ACC112 (cell line): ENCODE measurements around the gene ZNF17.

Source experiments
- H2AFZ ChIP-seq: fragments of 200-600 bp; sonication (generic); one replicate; pipeline ENCODE4 v1.6.0; 2017; ENCODE audit warnings: antibody characterized with exemption, low read length; ENCODE audit not compliant: unreplicated experiment
- H3K27ac ChIP-seq: fragments of 200-600 bp; sonication (generic); 2 replicates; pipeline ENCODE4 v1.5.1; 2014; ENCODE audit warnings: low read depth, mild to moderate bottlenecking, antibody characterized with exemption, low read length, moderate library complexity
- H3K27me3 ChIP-seq: fragments of 200-600 bp; sonication (generic); 2 replicates; pipeline ENCODE4 v1.6.1; 2014; ENCODE audit warnings: mild to moderate bottlenecking, antibody characterized with exemption, low read length, moderate library complexity, mixed read lengths; ENCODE audit not compliant: insufficient read depth
- H3K36me3 ChIP-seq: fragments of 200-600 bp; sonication (generic); 2 replicates; pipeline ENCODE4 v1.6.1; 2016; ENCODE audit warnings: mild to moderate bottlenecking, antibody characterized with exemption, low read length, moderate library complexity, mixed read lengths; ENCODE audit not compliant: insufficient read depth
- H3K4me1 ChIP-seq: fragments of 200-600 bp; sonication (generic); one replicate; pipeline ENCODE4 v1.6.1; 2016; ENCODE audit warnings: low read length, mixed read lengths; ENCODE audit not compliant: insufficient read depth, unreplicated experiment, control insufficient read depth
- H3K4me3 ChIP-seq: fragments of 200-600 bp; sonication (generic); 2 replicates; pipeline ENCODE4 v1.5.1; 2014; ENCODE audit warnings: mild to moderate bottlenecking, low read depth, low read length
- H3K79me2 ChIP-seq: fragments of 200-600 bp; sonication (generic); one replicate; pipeline ENCODE4 v1.6.0; 2016; ENCODE audit warnings: low read length; ENCODE audit not compliant: control insufficient read depth, unreplicated experiment, insufficient read depth

ZNF17 gene

DNA sequence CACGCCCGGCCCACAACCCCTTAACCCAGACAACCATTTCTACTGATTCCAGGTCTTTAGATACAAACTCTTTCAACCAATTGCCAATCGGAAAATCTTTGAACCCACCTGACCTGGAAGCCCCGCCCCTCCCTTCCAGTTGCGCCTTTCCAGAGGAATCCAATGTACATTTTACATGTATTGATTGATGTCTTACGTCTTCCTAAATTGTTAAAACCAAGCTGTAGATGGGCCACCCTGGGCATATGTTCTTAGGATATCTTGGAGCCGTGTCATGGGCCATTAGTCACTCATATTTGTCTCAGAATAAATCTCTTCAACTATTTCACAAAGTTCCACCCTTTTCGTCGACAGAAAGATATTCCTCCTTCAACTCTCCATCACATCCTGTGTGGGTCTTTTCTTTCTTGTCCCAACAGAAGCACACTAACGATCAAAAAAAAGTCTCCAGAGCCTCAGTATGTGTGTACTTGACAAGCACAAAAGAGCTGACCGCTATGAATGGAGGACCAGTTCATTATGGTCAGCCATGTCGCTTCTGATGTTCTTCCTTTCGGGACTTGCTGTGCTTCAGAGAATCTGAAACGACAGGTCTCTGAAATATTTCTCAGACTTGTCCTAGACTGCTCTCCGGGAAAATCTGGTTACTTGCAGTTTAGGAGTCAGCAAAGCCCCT, 23.6 kb downstream of the ZNF17 start:
- Histone ChIP-seq H3K27ac (no peak overlapping the region), H3K27me3 (no peaks in the 10 kb centered on the region), H3K36me3 (no peaks in the 10 kb centered on the region), H3K4me1 (peaks cover 3% of the 10 kb centered on the region), H3K79me2 (peaks cover 13% of the 10 kb centered on the region), H2AFZ (peak overlapping the region; percentile 96), H3K4me3 (peak overlapping the region; percentile 96)

- H3K27me3 ChIP-seq, result no peaks in the 10 kb centered on the region
- no peak within 1 kb of the TSS for H3K27ac ChIP-seq
- H3K79me2 ChIP-seq, result peaks cover 18% of the 10 kb centered on the region
- peak within 1 kb of the TSS; percentile 96 for H3K4me3 ChIP-seq
- peaks cover 3% of the 10 kb centered on the region for H3K4me1 ChIP-seq
- H2AFZ ChIP-seq, result peak within 1 kb of the TSS; percentile 96
- H3K36me3 ChIP-seq, result no peaks in the 10 kb centered on the region
These were observed 24.4 kb downstream of the ZNF17 start, which contains the start of gene ZNF749 for GRCh38 chr19:57435062-57435978. ZNF749 (plus strand) TSS chr19:57435325; CDS start chr19:57435579, 254 bp downstream.

DNA sequence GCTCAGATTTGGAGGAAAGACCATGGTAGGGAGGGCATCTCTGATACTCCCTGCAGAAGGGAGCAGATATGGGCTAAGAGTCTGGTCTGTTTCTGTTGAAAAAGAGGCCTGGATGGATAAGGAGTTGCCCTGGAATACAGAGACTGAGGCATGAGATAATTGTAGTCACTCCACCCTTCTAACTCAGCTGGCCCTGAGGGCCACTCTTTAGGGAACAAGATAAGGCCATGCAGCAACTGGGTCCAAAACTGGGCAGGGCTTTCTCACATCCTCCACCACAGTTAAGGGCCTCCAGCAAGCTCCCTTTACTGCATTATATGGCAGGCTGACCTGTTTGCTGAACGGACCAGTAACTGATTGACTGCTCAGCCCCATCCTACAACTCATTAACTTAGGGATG, 25.5 kb downstream of the ZNF17 start:
- H3K27ac ChIP-seq, result no peak overlapping the region

DNA sequence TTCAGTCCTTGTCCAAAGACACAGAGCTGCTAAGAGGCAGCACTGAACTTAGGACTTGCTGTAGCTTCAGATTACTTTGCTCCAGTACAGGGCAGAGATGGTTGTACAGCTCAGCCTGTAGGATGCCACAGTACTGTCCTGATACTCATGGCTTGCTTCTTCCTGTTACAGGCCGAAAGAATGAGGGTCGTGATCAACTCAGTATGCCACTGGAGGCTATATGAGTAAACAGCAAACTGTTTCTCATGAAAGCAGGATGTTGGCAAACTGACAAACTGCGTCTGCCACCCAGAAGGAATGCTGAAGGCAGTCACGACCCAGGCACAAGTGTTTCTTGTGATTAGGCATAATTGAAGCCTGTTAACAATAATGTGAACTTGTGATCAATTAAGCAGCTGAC, 27.0 kb downstream of the ZNF17 start:
- H2AFZ ChIP-seq, result no peak overlapping the region
- peaks cover 3% of the 10 kb centered on the region for H3K4me1 ChIP-seq
- H3K4me3 ChIP-seq, result no peak overlapping the region
- peaks cover 2% of the 10 kb centered on the region for H3K36me3 ChIP-seq
- peaks cover 20% of the 10 kb centered on the region for H3K79me2 ChIP-seq
- H3K27me3 ChIP-seq, result no peaks in the 10 kb centered on the region
- H3K27ac ChIP-seq, result no peak overlapping the region

More for the DNA sequence above, 25.5 kb downstream of the ZNF17 start:
- peaks cover 3% of the 10 kb centered on the region for H3K4me1 ChIP-seq
- no peak overlapping the region for H2AFZ ChIP-seq
- no peaks in the 10 kb centered on the region for H3K36me3 ChIP-seq
- H3K27me3 ChIP-seq, result no peaks in the 10 kb centered on the region
- peak overlapping the region; percentile 96 for H3K4me3 ChIP-seq
- H3K79me2 ChIP-seq, result peaks cover 20% of the 10 kb centered on the region

DNA sequence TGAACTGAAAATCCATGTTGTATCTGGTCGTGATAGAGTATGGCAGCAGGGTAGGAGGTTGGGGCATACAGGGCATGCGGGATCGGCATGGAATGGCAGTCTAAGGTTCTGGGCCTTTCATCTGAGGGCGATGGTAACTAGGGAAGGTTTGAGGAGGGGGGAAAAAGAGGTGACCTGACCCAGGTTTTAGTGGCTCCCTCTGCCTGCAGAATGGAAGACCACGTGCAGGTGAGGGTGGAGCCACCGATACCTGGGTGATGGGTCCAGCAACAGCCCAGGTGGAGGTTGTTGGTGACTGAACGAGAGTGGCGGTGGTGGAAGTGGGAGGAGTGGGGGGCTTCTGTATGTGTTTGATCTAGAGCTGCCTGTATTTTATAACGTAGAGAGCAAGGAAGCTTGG, 28.0 kb downstream of the ZNF17 start:
- Histone ChIP-seq H3K27me3 (no peaks in the 10 kb centered on the region), H3K36me3 (peaks cover 12% of the 10 kb centered on the region), H3K4me1 (peaks cover 3% of the 10 kb centered on the region), H3K79me2 (peaks cover 20% of the 10 kb centered on the region), H3K27ac (no peak overlapping the region), H3K4me3 (no peak overlapping the region), H2AFZ (no peak overlapping the region)

- H3K27ac ChIP-seq, result no peak overlapping the region
- no peaks in the 10 kb centered on the region for H3K27me3 ChIP-seq
- H2AFZ ChIP-seq, result no peak overlapping the region
- H3K4me3 ChIP-seq, result no peak overlapping the region
- H3K4me1 ChIP-seq, result no peaks in the 10 kb centered on the region
- H3K36me3 ChIP-seq, result peaks cover 27% of the 10 kb centered on the region
- H3K79me2 ChIP-seq, result peaks cover 10% of the 10 kb centered on the region
These were observed 31.2 kb downstream of the ZNF17 start for GRCh38 chr19:57441979-57442752.

DNA sequence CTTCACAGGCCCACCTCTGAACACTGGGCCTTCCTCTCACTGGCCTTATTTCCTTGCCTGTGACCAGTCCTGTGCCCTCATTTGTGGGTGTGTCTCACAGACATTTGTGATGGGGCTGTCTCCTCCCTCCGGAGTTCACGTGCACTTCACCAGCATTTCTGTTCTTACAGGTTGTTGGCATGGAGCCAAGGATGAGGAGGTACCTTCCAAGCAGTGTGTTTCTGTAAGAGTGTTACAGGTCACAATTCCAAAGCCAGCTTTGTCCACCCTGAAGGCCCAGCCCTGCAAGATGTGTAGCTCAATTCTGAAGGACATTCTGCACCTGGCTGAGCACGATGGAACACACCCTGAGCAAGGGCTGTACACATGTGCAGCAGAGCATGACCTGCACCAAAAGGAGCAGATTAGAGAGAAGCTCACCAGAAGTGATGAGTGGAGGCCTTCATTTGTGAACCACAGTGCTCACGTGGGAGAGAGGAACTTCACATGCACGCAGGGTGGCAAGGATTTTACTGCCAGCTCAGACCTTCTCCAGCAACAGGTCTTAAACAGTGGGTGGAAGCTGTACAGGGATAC, 32.2 kb downstream of the ZNF17 start:
- H3K4me1 ChIP-seq, result no peaks in the 10 kb centered on the region
- peaks cover 10% of the 10 kb centered on the region for H3K79me2 ChIP-seq
- no peak overlapping the region for H2AFZ ChIP-seq
- H3K27me3 ChIP-seq, result no peaks in the 10 kb centered on the region
- no peak overlapping the region for H3K4me3 ChIP-seq
- H3K36me3 ChIP-seq, result peaks cover 27% of the 10 kb centered on the region
- H3K27ac ChIP-seq, result no peak overlapping the region

- Histone ChIP-seq H3K27ac (no peak overlapping the region), H3K36me3 (no peaks in the 10 kb centered on the region), H3K79me2 (no peaks in the 10 kb centered on the region), H3K4me3 (no peak overlapping the region), H3K4me1 (no peaks in the 10 kb centered on the region), H3K27me3 (no peaks in the 10 kb centered on the region), H2AFZ (no peak overlapping the region)
These were observed 41.3 kb downstream of the ZNF17 start for GRCh38 chr19:57452307-57452706.

DNA sequence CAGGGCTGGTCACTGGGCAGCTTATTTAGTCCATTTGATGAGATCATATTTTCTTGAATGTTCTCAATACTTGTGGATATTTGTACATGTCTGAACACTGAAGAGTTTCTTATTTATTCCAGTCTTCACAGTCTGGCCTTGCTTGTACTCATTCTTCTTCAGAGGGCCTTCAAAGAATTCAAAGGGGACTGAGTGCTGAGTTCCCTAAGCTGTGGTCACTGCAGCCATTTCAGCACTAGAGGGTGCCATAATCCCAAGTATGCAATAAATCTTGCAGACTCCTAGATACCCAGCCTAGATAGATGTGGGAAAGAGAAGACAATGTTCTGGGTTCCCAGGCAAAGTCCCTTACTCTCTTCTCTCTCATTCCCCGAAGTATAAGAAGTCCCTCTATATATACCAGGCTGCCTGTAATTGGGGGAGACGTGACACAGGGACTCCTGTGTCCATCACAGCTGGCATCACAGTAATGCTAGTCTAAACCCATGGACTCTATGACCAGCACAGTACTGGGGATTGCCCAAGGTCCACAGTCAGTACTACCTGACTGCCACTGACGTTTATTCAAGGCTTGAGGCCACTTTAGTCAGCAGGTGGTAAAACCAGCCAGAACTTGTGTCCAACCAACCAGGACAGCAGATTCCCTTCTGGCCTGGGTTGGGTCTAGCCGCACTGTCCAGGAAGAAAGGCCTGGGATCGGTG, 54.9 kb downstream of the ZNF17 start:
- Histone ChIP-seq H2AFZ (no peak overlapping the region), H3K27me3 (no peaks in the 10 kb centered on the region), H3K79me2 (no peaks in the 10 kb centered on the region), H3K4me3 (no peak overlapping the region), H3K36me3 (peaks cover 10% of the 10 kb centered on the region), H3K4me1 (no peaks in the 10 kb centered on the region), H3K27ac (no peak overlapping the region)

DNA sequence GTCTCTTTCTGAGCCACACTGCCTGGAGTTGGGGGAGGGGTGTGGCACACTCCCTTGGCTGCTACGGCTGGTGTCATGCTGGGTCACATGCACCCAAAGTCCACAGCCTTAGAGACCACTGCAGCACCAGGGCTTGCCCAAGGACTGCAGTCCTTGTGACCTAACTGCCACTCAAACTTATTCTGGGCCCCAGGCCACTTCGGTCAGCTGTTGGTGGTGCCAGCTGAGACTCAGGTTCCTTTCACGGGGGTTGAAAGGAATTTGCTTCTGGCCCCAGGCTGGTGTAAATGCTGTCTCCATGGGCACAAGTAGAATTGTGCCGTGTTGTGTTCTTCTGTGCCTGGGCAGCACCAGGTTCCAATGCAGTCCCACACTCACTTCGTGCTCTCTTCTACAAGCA, 55.5 kb downstream of the ZNF17 start:
- Histone ChIP-seq H3K4me3 (no peak overlapping the region), H3K4me1 (no peaks in the 10 kb centered on the region), H3K27me3 (no peaks in the 10 kb centered on the region), H3K79me2 (no peaks in the 10 kb centered on the region), H2AFZ (no peak overlapping the region), H3K27ac (no peak overlapping the region), H3K36me3 (peaks cover 14% of the 10 kb centered on the region)
